Amygdala (tissue), 56 donors: Measurements from ENCODE around the gene RSBN1.
"Not testable (repeated sequence)": the region's sequence is repeated elsewhere in the genome, so short reads cannot be mapped to it uniquely, and the experiment has no call there.

Experiments used
- DNase-seq, 56 donors: peaks; one replicate each; lab custom pipeline; 2025; lab: John Stamatoyannopoulos, UW

RSBN1 gene

DNA sequence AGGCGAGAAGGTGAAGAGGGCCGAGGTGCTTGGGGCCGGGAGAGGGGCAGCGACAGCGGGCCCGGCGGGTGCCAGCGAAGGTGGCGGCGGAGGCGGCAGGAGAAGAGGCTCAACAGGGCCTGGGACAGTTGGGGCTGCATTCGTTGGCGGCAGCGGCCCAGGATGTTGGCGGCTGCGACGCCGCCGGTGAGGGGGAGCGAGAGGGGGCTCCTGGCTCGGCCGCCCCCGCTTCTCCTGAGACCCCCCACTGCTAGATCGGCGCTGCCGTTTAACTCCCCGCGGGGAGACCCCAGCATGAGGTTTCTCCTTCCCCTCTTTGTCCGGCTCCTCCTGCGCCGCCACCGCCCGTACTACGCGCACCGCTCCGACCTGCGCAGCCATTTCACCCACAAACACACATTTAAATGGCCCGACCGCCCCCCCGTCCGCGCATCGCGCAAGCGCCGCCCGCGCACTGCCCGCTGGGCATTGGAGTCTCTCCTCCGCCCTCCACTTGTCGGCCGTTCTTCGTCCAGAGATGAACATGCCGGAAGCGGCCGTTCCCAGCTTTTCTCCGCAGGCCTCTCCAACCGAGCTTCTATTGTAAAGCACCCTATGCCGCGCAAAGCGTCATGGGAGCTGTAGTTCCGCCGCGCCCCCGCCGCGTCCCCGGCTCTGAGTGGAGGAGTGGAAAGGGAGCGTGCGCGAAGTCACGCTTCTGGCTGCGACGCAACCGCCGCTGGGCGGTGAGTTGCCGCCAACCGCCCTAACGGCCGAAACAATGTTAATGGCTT lies at the start of gene RSBN1:
RSBN1 (minus strand) TSS at position 589 of the 773 bp plus-strand sequence; CDS start at position 525, 64 bp downstream.
- peak; percentile 95 to 100 (median 99) for DNase-seq

DNA sequence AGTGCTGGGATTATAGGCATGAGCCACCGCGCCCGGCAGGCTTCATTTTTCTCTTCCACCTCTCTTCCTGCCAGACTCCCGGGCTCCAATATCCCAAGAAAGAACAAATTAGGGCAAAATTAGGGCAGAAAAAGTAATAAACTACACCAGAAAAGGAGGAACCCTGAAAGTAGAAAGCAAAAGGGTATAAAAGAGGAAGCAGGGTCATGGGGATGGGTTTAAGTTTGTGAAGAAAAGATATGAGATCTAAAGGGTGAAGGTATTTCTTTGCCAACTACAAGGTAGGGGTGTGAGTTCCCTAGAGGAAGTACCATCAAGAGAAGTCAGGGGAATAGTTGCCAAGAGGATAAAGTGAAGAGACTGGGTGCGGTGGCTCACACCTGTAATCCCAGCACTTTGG lies 49.4 kb upstream of the RSBN1 start:
- no peak for DNase-seq

DNA sequence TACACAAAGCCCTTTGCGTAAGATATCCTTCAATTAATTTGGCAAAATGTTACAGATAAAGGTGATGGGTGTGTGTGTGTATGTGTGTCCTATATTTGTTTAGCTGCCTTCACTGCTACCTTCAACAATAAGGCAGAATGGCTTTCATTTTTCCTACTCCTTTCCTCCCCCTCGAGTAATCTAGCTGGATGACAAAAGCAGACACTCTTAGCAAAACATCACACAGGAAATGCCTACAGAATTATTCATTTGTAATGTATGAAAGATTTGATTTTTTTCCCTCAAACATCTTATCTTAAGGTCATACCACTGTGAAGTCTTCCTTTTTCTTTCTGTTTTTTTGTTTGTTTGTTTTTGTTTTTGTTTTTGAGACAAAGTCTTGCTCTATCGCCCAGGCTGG lies 48.6 kb upstream of the RSBN1 start:
- DNase-seq: no peak

- peak in 1 of 56 donors; percentile 3 for DNase-seq
Measured at GRCh38 chr1:113859478-113860175, 47.4 kb upstream of the RSBN1 start.

- no peak for DNase-seq
Measured at GRCh38 chr1:113858982-113859381, 46.7 kb upstream of the RSBN1 start.

DNA sequence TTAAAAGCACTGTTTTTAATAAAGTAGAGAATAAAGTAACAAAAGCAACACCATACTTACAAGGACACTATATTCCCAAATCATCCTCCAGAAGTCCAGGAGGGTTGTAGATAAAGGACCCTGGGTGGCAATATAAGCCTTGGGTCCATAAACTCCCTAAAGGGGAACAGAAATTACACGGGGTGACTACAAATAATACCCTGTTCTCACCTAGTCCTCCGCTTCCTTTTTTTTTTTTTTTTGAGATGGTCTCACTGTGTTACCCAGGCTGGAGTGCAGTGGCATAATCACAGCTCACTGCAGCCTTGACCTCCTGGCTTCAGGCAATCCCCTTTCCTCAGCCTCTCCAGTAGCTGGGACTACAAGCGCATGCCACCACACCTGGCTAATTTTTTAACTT lies 46.1 kb upstream of the RSBN1 start:
- DNase-seq: no peak

- no peak for DNase-seq
Measured at GRCh38 chr1:113857776-113858175, 45.5 kb upstream of the RSBN1 start.

- DNase-seq: no peak
Measured at GRCh38 chr1:113856401-113856790, 44.1 kb upstream of the RSBN1 start.

- DNase-seq: no peak
Measured at GRCh38 chr1:113855630-113856400, 43.5 kb upstream of the RSBN1 start.

DNA sequence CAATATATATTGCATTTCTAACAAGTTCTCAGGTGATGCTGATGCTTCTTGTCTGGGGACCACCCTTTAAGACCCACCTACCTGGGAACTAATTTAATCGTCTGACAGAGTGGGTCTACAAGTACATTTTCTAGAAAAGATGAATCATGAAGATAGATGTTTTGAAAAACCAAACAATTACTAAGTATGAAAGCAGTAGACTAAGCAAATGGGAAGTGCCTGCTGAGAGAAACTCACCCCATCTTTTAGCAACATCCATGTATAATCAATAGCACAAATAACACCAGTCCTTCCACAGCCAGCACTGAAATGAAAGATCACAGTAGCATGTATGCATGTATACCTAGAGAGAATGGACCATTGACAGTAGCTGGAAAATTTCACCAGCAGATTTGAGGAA lies 42.0 kb upstream of the RSBN1 start:
- DNase-seq: no peak

DNA sequence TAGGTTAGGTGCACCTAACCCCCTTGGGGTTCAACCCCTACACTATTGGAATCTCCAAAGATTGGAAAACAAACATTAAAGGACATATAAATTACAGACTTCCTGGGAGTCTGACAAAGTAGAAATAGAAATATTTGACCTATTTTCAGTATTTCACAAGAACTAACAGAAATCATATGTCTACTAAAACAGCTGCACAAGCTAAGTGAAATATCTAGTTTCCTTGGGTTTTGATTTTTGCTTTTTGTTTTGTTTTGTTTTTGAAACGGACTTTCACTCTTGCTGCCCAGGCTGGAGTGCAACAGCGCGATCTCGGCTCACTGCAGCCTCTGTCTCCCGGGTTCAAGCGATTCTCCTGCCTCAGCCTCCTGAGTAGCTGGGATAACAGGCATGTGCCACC lies 40.4 kb upstream of the RSBN1 start:
- not testable (repeated sequence) for DNase-seq

GRCh38 chr1:113850127-113850796 lies 38.0 kb upstream of the RSBN1 start:
- DNase-seq: no peak

GRCh38 chr1:113849072-113849471 lies 36.8 kb upstream of the RSBN1 start:
- DNase-seq: no peak

- DNase-seq: no peak
Measured at GRCh38 chr1:113846391-113847035, 34.2 kb upstream of the RSBN1 start.

DNA sequence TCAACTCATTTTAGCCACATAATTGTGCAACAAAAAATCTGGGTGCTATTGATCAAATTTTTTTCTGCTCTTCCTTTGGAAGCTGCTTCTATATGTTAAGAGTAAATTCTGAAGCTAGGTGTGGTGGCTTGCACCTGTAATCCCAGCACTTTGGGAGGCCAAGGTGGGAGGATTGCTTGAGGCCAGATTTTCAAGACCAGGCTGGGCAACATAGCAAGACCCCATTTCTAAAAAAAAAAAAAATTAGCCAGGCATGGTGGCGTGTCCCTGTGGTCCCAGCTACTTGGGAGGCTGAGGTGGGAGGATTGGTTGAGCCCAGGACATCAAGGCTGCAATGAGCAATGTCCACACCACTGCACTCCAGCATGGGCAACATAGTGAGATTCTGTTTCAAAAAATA lies 24.3 kb upstream of the RSBN1 start:
- DNase-seq: no peak

DNA sequence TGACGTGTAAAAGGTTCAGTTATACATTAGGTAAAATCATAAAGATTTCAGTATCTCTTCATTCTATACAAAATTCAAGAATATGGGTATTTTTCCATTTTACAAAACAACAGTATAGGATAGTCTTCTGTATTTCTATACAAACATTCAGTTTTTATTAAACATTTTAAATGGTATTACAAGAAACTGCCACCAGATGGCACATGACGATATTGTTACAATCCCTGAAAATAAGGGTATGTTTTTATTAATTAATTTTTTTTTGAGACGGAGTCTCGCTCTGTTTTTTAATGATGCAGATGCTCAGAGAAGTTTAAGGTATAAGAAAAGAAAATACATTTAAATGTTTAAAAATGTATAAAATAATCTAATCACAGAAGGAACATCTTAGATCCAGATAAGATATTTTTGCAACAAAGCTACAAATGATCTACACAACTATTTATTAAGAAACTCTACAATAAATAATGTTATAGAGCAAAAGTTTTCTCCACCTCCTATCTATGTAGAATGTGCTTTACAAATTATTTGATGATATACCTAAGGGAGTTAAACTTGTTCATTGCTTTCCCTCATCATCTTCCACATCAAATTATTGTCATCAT lies 23.5 kb upstream of the RSBN1 start:
- DNase-seq: peak in 1 of 56 donors; percentile 45

- no peak for DNase-seq
Measured at GRCh38 chr1:113834716-113835115, 22.4 kb upstream of the RSBN1 start.

GRCh38 chr1:113830039-113830438 lies 17.8 kb upstream of the RSBN1 start:
- no peak for DNase-seq

- DNase-seq: no peak
Measured at GRCh38 chr1:113821916-113822315, 9.6 kb upstream of the RSBN1 start.

DNA sequence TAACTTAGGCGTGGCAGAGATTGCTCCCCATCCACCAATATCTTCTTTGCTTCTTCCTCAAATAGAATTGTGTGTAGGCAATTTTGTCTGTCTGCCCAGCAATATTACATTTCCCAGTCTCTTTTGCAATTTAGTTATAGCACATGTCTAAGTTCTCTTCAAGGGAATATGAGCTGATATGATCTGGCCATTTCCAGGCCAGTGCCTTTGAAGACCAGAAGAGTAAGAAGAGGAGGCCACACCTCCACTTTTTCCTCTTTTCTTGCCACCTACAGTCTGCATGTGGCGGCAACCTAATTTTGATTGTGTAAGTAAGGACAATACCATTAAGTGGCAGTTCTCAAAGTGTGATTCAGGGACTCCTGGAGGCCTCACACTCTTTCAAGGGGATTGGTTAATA lies 6.3 kb upstream of the RSBN1 start:
- DNase-seq: no peak
